ENCODE data around the gene PDE11A. TPM values are rescaled to one million over a fixed set of nuclear protein-coding genes. Genes with fewer than 3 reads are reported as not detected.
A peak's percentile ranks its signal among the peaks of the same experiment; 100 is the strongest.

PDE11A gene
- total and polyA plus RNA-seq, 2 of the 13 experiments (the other 11 are each of a cell fraction or from before 2014, with no cell fraction given) = 1.2 to 1.7 TPM

DNA sequence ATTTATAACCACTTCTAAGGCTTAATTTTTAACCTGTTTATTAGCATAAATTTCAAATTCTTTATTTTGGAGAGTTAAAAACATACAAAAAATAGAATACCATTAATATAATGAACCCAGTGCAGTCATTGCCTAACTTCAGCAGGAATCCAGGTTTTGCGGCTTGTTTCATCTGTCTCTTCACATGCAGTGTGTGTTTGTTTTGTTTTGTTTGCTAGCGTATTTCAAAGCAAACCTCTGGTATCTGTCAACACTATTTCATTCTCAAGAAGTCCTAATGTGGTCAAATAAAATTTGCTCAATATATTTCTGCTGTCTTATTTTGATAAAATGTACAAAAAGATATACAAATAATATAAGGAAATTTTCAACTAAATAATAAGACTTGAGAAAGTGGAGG lies 351.5 kb downstream of the PDE11A start (continued):
- TF ChIP-seq, protein P1, sequence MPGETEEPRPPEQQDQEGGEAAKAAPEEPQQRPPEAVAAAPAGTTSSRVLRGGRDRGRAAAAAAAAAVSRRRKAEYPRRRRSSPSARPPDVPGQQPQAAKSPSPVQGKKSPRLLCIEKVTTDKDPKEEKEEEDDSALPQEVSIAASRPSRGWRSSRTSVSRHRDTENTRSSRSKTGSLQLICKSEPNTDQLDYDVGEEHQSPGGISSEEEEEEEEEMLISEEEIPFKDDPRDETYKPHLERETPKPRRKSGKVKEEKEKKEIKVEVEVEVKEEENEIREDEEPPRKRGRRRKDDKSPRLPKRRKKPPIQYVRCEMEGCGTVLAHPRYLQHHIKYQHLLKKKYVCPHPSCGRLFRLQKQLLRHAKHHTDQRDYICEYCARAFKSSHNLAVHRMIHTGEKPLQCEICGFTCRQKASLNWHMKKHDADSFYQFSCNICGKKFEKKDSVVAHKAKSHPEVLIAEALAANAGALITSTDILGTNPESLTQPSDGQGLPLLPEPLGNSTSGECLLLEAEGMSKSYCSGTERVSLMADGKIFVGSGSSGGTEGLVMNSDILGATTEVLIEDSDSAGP (CRISPR knock-in tag; IDR thresholded peaks at IDR 0.05; ENCODE audit: borderline replicate concordance) = no peak
- TF ChIP-seq SMAD3 (CRISPR knock-in tag; IDR thresholded peaks at IDR 0.05) (no peak), THAP11 (CRISPR knock-in tag; IDR thresholded peaks at IDR 0.05) (0 out of 2 replicates have a peak, but pooled peaks have one; percentile 31), TCF7 (IDR thresholded peaks at IDR 0.05; ENCODE audit: low read depth) (peak; percentile 94), ZNF331 (CRISPR knock-in tag; IDR thresholded peaks at IDR 0.05) (no peak), TEAD3 (CRISPR knock-in tag; optimal IDR thresholded peaks at IDR 0.05; ENCODE audit: borderline replicate concordance) (peak; percentile 28), PHB2 (IDR thresholded peaks at IDR 0.05; ENCODE audit: partially characterized antibody) (no peak), NCOR1 (IDR thresholded peaks at IDR 0.05; ENCODE audit: borderline replicate concordance, low read length) (peak; percentile 60; the same call in 1 of the 2 replicates), CREB1 (IDR thresholded peaks at IDR 0.05) (no peak), CREB1 (CRISPR knock-in tag; IDR thresholded peaks at IDR 0.05) (0 out of 2 replicates have a peak, but pooled peaks have one; percentile 22), ZNF264 (CRISPR knock-in tag; IDR thresholded peaks at IDR 0.05) (no peak), ZNF33B (CRISPR knock-in tag; IDR thresholded peaks at IDR 0.05) (no peak)
- TF ChIP-seq, protein P2, sequence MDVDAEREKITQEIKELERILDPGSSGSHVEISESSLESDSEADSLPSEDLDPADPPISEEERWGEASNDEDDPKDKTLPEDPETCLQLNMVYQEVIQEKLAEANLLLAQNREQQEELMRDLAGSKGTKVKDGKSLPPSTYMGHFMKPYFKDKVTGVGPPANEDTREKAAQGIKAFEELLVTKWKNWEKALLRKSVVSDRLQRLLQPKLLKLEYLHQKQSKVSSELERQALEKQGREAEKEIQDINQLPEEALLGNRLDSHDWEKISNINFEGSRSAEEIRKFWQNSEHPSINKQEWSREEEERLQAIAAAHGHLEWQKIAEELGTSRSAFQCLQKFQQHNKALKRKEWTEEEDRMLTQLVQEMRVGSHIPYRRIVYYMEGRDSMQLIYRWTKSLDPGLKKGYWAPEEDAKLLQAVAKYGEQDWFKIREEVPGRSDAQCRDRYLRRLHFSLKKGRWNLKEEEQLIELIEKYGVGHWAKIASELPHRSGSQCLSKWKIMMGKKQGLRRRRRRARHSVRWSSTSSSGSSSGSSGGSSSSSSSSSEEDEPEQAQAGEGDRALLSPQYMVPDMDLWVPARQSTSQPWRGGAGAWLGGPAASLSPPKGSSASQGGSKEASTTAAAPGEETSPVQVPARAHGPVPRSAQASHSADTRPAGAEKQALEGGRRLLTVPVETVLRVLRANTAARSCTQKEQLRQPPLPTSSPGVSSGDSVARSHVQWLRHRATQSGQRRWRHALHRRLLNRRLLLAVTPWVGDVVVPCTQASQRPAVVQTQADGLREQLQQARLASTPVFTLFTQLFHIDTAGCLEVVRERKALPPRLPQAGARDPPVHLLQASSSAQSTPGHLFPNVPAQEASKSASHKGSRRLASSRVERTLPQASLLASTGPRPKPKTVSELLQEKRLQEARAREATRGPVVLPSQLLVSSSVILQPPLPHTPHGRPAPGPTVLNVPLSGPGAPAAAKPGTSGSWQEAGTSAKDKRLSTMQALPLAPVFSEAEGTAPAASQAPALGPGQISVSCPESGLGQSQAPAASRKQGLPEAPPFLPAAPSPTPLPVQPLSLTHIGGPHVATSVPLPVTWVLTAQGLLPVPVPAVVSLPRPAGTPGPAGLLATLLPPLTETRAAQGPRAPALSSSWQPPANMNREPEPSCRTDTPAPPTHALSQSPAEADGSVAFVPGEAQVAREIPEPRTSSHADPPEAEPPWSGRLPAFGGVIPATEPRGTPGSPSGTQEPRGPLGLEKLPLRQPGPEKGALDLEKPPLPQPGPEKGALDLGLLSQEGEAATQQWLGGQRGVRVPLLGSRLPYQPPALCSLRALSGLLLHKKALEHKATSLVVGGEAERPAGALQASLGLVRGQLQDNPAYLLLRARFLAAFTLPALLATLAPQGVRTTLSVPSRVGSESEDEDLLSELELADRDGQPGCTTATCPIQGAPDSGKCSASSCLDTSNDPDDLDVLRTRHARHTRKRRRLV (CRISPR knock-in tag; IDR thresholded peaks at IDR 0.05) = no peak
- TF ChIP-seq, protein P3, sequence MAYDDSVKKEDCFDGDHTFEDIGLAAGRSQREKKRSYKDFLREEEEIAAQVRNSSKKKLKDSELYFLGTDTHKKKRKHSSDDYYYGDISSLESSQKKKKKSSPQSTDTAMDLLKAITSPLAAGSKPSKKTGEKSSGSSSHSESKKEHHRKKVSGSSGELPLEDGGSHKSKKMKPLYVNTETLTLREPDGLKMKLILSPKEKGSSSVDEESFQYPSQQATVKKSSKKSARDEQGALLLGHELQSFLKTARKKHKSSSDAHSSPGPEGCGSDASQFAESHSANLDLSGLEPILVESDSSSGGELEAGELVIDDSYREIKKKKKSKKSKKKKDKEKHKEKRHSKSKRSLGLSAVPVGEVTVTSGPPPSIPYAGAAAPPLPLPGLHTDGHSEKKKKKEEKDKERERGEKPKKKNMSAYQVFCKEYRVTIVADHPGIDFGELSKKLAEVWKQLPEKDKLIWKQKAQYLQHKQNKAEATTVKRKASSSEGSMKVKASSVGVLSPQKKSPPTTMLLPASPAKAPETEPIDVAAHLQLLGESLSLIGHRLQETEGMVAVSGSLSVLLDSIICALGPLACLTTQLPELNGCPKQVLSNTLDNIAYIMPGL (CRISPR knock-in tag; IDR thresholded peaks at IDR 0.05; ENCODE audit: borderline replicate concordance in 1 of 2, low read depth in 1 of 2) = no peak
